HG02973 (cell line): ENCODE measurements around the gene CENPQ.

Source experiments
- ATAC-seq: cut with Tn5 transposase; IDR thresholded peaks from one replicate; pipeline ENCODE4 v1.9.1; 2021; ENCODE audit warnings: moderate library complexity; ENCODE audit not compliant: unreplicated experiment

CENPQ gene

GRCh38 chr6:49539102-49539501, 75.9 kb downstream of the CENPQ start:
- no peak for ATAC-seq

- no peak for ATAC-seq
Observed at GRCh38 chr6:49540614-49541013, 77.4 kb downstream of the CENPQ start.

DNA sequence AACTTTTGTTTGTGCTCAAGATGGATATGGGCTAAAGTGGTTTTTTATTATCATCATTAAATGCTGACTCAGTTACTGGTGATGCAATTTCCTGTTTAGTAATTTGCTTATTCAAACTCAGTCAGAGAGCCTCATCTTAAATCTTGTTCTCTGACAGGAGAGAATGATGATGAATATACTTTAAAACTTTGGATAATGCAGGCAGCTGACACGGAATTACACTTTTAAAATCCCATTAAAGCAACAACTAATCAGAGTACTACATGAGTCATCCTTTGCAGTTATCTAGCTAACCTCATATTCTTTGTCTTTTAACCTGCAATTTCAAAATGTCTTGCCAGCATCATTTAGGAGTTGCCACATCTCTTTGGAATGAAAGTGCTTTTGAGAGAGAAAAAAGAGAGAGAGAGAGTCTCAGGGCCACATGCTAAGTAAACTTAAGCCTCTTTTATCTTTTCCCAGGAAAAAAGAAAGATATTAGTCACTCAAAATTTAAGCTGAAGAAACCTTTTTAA, 78.1 kb downstream of the CENPQ start:
- no peak for ATAC-seq

- no peak for ATAC-seq
Observed at GRCh38 chr6:49541936-49542335, 78.8 kb downstream of the CENPQ start.
